A673 (cell line): ENCODE data around the gene COQ7.

Experiments
- CTCF ChIP-seq: fragments of 300-800, 200-600 bp; sonication (generic); conservative IDR thresholded peaks from 2 replicates; pipeline ENCODE4 v1.5.1; 2017; ENCODE audit warnings: low read depth, mild to moderate bottlenecking, antibody characterized with exemption, low read length, moderate library complexity, mixed read lengths
- EZH2 ChIP-seq: fragments of 200-600 bp; sonication (generic); IDR thresholded peaks from 2 replicates; pipeline ENCODE4 v1.6.1; 2017; ENCODE audit warnings: borderline replicate concordance, low read depth, mild to moderate bottlenecking, mixed read lengths, antibody characterized with exemption, low read length; ENCODE audit not compliant: poor library complexity, severe bottlenecking

- TF ChIP-seq CTCF (no peak), EZH2 (no peak)
Measured at GRCh38 chr16:19040400-19040799, 27.0 kb upstream of the COQ7 start.
